ENCODE results near the gene PRPSAP1.

The PRPSAP1 gene

GRCh38 chr17:76353599-76354316 lies at the start of gene PRPSAP1:
TSS of gene PRPSAP1 (minus strand) at chr17:76353916. CDS start at chr17:76353703, 213 bp downstream.
- DNase-seq (ENCODE audit: low spot score) = peak; percentile 94

DNA sequence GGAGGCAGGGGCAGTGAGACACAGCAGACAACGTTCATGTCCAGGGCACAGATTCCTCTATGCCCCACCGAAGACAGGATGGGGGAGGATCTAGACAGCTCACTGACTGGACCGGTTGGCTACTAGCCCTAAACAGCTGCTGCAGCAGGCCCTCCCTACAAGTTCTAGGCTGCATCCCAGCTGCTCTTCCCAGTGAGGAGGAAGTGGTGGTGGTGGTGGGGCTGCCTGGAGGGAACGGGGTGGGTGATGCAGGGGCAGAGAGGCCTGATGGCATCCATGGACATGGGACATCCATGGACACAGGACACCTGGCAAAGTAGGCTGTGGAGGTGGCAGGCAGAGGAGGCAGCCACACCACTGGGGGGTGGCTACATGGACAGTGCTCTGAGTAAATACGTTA lies 49.0 kb upstream of the PRPSAP1 start:
- DNase-seq (ENCODE audit: low spot score) = no peak

DNA sequence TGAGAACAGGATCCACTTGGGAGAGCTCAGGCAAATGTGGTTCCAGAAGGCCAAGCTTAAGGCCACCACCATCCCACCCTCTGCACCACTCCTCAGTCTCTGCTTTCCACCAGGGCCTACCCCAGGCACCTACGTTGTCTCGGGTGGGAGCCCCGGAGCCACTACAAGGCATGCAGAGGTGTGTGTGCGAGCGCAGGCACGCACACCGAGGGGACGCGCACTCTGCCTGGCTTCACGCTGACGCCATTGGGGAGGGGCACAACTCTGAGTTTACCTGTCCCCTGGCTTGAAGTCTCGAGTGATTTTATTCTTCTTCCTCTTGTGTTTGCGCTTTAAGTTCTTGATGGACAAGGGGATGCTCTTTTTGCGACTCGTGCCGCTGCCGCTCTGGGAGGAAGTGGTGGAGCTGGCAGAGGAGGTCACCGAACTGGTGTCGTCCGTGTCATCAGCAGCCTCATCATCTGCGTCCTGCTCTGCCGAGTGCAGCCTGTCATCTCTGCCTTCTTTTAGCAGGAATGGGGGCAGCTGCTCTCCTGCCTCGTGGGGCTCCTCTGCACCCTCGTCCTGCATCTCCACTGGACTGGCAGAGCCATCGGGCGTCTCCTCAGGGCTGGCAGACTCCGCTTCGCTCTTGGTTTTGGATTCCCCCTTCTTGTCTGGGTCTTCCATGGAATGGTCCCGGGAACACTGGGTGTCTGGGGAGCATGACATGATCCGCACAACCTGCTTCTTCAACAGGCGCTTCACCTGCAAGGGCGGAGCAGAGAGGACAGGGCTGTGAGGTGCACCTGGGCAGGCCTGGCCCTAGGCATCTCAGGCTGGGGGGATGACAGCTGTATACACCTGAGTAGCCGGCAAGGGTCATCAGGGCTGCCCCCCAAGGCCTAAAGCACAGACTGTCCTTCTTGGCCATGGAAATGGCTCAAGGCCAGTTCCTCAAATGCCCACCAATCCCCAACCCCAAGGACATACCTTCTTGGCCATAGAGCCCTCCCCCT lies 45.8 kb upstream of the PRPSAP1 start:
- no peak for DNase-seq (ENCODE audit: low spot score)

DNA sequence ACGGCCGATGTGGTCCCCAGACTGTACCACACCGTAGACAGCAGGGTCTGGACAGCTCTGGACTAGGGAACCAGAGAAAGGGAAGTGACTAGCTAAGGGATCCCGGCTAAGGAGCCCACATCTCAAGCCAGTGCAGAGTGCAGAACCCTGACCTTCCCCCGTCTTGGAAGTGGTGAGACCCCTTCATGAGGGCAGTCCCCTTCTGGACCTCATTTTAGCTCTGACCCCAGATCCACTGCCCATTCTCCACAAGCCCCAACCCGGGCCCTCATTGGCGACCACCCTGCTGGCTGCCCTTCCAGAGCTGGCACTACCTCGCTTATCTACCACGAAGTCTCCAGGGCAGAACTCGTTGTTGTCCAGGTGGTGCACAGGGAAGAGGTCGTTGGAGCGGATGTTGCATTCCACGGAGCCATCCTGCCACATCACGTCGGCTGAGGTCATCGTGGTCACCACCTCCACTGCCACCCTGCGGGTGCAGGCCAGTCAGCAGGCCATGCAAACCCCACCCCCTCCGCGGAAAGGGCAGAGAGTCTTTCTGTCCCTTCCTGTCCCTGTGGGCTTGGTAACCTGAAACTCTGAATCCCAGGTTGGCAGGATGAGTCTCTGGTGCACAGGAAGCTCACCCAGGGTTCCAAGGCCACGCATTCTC lies 44.9 kb upstream of the PRPSAP1 start:
- DNase-seq (ENCODE audit: low spot score) = peak; percentile 93

- DNase-seq (ENCODE audit: low spot score) = peak; percentile 88
These were observed 44.2 kb upstream of the PRPSAP1 start for GRCh38 chr17:76397687-76398522.

DNA sequence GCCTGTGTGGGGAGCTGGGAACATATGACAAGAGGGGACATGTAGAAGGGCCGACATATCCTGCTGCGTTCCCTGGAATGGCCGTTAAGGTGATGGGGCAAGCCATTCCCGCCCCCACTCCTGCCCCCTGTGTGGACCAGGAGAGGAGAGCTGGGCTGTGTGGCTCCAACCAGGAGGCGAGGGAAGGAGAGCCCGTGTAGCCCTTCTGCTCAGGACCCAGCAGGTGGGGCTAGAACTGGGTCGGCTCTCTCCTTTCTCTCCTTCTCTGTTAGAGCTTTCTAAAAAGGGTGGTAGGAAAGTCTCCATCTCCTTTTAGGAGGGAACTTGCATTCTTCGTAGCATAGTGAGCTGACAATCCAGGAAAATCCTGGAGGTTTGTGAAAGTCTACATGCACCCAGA lies 43.5 kb upstream of the PRPSAP1 start:
- DNase-seq (ENCODE audit: low spot score) = no peak

GRCh38 chr17:76395980-76396379 lies 42.3 kb upstream of the PRPSAP1 start:
- no peak for DNase-seq (ENCODE audit: low spot score)

DNA sequence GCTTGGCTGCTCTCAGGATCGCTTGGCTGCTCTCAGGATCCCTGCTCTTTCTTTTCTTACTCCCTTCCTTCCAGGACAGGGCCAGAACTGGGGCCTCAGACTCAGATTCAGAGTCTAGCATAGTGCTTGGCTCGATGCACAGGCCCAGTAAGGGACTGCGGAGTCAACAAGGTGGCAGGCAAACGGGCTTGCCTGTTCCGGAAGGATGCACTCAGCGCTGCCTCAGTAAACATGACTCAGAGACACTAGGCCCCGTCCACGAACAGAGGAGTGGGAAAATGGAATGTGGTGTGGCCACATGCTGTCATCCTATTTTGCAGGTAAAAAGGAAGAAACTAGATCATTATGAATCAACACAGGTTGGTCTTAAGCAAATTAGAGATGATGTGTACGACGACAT lies 40.5 kb upstream of the PRPSAP1 start:
- peak; percentile 98 for DNase-seq (ENCODE audit: low spot score)

DNA sequence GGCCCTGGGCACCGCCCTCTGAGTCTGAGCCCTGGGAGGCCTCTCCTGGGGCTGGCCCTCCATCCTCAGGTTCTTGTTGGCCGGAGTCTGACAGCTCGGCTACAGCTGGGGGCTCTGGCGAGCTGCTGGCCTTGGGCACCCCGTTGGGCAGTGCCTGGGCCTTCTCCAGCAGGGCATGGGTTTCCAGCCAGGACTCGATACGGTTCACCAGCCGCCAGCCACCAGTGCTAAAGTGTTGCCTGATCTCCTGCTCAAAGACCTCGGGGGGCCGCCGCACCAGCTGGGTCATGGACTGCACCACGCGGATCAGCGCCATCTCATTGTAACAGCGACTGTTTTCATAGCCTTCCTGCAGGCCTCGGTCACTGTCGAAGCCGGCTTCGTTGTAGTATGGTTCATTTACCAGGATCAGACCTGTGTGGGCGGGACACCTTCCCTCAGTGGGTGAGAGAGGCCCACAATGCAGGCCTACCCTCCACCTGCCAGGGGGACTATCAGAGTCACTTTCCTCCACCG lies 37.5 kb upstream of the PRPSAP1 start:
- DNase-seq (ENCODE audit: low spot score) = no peak

DNA sequence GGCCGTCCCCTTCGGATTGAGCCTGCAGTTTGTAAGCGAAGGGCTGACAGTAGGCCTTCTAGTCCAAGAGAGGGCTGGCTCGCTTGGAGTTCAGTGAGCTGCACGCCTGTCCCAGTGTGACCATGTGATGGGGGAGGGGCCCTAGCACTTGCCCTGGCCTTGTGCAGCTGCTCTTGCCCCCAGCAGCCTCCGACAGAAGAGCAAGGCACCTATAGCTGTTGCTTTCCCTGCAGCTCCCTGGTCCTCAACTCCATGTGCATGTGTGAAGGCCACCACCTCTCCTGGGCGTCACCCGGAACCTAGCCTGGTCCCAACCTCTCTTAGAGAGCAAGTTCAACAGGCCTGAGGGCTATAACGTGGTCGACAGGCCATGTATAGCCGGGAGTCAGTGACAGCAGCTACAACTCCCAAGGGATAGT lies 36.3 kb upstream of the PRPSAP1 start:
- DNase-seq (ENCODE audit: low spot score) = no peak

DNA sequence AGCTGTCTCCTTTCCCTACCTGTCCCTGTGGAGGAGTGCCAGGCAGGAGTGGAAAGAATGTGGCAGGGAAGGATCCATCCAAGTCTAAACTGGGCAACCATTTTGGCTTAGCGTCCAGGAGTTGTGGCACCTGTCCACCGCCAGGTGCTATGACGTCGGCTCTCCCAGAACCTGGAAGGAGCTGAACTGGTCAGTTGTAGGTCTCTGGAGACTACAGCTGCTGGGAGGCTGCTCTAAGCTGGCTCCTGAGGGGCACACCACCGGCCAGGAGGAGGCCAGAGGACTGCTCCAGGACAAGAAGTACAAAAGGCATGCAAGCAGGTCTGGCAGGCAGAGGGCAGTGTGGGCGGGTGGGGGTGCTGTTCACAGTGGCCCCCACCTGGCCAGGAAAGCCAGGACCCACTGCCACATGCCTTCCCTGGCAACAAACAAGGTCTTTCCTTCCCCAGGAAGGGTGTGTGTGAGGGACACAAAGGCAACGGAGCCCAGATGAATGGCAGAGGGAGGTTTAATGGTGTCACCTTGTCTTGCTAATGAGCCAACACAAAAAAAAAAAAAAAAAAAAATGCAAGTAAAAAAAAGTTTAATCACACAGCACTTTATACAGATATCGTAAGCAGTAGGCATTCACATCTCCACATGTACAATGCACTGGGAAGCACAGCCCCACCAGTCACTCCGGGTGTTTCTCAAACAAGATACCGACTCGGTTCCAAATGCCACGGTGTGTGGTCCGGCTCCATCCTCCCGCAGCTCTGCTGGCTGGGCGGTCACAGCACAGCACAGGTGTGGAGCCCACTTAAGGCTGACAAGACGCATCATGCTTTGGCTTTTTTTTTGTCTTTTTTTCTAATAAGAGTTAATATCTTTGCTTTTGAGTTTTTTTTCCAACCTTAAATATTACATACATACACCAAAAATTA lies 35.5 kb upstream of the PRPSAP1 start:
- DNase-seq (ENCODE audit: low spot score) = no peak

DNA sequence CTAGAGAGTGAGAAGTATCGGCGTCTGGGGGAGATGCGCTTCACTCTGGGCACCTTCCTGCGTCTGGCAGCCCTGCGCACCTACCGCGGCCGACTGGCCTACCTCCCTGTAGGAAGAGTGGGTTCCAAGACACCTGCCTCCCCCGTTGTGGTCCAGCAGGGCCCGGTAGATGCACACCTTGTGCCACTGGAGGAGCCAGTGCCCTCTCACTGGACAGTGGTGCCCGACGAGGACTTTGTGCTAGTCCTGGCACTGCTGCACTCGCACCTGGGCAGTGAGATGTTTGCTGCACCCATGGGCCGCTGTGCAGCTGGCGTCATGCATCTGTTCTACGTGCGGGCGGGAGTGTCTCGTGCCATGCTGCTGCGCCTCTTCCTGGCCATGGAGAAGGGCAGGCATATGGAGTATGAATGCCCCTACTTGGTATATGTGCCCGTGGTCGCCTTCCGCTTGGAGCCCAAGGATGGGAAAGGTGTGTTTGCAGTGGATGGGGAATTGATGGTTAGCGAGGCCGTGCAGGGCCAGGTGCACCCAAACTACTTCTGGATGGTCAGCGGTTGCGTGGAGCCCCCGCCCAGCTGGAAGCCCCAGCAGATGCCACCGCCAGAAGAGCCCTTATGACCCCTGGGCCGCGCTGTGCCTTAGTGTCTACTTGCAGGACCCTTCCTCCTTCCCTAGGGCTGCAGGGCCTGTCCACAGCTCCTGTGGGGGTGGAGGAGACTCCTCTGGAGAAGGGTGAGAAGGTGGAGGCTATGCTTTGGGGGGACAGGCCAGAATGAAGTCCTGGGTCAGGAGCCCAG lies 33.5 kb upstream of the PRPSAP1 start:
- DNase-seq (ENCODE audit: low spot score) = no peak

DNA sequence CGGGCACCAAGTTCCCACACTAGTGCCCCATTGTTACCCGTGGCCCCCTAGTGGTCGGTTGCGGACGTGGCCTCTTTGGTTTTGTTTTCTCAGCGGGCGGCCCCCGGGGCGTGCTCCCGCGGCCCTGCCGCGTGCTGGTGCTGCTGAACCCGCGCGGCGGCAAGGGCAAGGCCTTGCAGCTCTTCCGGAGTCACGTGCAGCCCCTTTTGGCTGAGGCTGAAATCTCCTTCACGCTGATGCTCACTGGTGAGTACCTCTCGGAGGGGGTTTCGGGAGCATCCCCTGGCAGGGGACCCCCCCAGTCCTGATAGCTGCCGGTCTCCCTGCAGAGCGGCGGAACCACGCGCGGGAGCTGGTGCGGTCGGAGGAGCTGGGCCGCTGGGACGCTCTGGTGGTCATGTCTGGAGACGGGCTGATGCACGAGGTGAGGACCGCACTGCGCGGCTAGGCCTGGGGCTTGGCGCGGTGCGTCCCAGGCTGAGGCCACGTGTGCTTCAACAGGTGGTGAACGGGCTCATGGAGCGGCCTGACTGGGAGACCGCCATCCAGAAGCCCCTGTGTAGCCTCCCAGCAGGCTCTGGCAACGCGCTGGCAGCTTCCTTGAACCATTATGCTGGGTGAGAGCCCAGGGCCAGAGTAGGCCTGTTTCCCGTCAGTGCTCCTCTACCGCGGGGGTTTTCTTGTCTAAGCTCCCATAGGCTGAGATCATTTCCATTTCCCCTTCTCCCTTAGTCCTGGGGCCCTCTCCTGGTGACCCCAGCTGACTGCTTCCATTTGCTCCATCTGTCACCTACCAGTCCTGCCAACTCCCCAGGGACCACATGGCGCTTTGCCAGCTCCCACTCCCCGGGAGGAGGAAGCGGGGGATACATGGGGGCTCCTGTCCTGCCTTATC lies 32.4 kb upstream of the PRPSAP1 start:
- DNase-seq (ENCODE audit: low spot score) = peak; percentile 82

DNA sequence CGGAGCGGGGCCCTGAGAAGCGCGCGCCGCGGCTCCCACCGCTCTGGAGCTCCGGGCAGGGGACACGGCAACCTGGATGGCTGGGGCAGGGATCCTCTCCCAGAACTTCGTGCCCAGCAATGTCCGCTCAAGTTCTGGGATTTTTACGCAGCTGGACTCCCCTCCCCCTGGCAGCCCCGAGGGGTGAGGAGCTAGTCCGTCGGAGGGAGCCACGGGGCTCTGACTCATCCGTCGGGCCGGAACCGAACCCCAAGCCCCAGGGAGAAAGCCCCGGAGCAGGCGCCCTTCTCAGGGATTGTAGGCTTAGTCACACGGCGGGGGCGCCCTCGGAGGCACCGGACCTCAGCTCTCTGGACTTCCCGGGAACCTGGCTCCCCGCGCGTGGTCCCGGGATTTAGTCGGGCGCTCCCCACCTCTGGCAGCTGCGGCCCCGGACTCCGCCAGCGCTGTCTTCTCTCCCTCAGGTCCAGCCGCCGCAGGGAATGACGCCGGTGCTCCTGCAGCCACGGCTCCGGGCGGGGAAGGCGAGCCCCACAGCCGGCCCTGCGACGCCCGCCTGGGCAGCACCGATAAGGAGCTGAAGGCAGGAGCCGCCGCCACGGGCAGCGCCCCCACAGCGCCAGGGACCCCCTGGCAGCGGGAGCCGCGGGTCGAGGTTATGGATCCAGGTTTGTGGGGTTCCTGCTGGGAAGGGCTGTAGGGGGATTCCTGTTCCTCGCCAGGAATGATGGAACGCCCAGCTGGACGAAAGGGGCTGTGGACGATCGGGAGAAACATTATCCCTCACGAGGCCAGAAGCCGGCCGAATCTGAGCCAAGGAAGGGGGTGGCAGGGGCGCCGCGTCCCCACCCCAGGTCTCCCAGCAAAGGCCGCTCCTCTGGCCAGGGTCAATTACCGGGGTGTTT lies 31.5 kb upstream of the PRPSAP1 start:
- DNase-seq (ENCODE audit: low spot score) = peak; percentile 76

GRCh38 chr17:76384222-76384986 lies 30.7 kb upstream of the PRPSAP1 start, which contains the start of gene SPHK1:
TSS of gene SPHK1 (plus strand) at chr17:76384609. CDS start at chr17:76385645, 1,036 bp downstream.
- DNase-seq (ENCODE audit: low spot score) = peak; percentile 91

GRCh38 chr17:76383546-76384221 lies 30.0 kb upstream of the PRPSAP1 start:
- DNase-seq (ENCODE audit: low spot score) = peak; percentile 62
